Common myeloid progenitor, CD34-positive (primary cell): ENCODE data around the gene PIRT.

Experiments used
- CTCF ChIA-PET: fragments of 350-600 bp; sonication (Branson Sonifier 250); formaldehyde crosslinking; loops from one replicate; lab custom pipeline; 2021; ENCODE audit warnings: antibody characterized with exemption; lab: Charles Lee
- POLR2A ChIA-PET: fragments of 350-600 bp; sonication (Branson Sonifier 250); formaldehyde crosslinking; loops from one replicate; lab custom pipeline; 2021; ENCODE audit warnings: antibody characterized with exemption; lab: Charles Lee
- DNase-seq, 3 donors: peaks; one replicate each; pipeline versions ENCODE4 v3.0.0 to v3.0.0-alpha.2; 2013
- H3K27ac ChIP-seq, 2 experiments: 1 replicate in 1 of 2; 2 replicates in 1 of 2; pipeline ENCODE4 v1.7.0; 2013; ENCODE audit warnings: inconsistent platforms in 2 of 2, low read length in 2 of 2, mild to moderate bottlenecking in 2 of 2, low read depth in 1 of 2, moderate library complexity in 1 of 2; ENCODE audit not compliant: severe bottlenecking in 2 of 2, insufficient read depth in 1 of 2, poor library complexity in 1 of 2
- H3K27me3 ChIP-seq, 5 experiments: replicated peaks in 2 of 5; 1 replicate in 3 of 5; 2 replicates in 2 of 5; pipeline versions ENCODE4 v1.6.1 to v1.7.0; 2013; ENCODE audit warnings: low read length in 4 of 5, mild to moderate bottlenecking in 2 of 5, moderate library complexity in 2 of 5, inconsistent platforms in 1 of 5; ENCODE audit not compliant: insufficient read depth in 5 of 5, control insufficient read depth in 4 of 5
- H3K36me3 ChIP-seq, 4 experiments: 1 replicate in 2 of 4; 2 replicates in 2 of 4; pipeline versions ENCODE4 v1.6.1 to v1.7.0; 2013; ENCODE audit warnings: low read length in 3 of 4, control low read depth in 1 of 4, mild to moderate bottlenecking in 1 of 4; ENCODE audit not compliant: control insufficient read depth in 4 of 4, insufficient read depth in 4 of 4
- H3K4me1 ChIP-seq, 4 experiments: 1 replicate in 3 of 4; 2 replicates in 1 of 4; pipeline versions ENCODE4 v1.6.1 to v1.7.1; 2013; ENCODE audit warnings: low read length in 3 of 4, mild to moderate bottlenecking in 3 of 4, control low read depth in 1 of 4, inconsistent platforms in 1 of 4, moderate library complexity in 1 of 4; ENCODE audit not compliant: control insufficient read depth in 4 of 4, insufficient read depth in 4 of 4; ENCODE audit errors: control extremely low read depth in 1 of 4
- H3K4me3 ChIP-seq, 7 experiments: 1 replicate in 4 of 7; 2 replicates in 3 of 7; pipeline versions ENCODE4 v1.5.1 to v1.7.0; 2013; ENCODE audit warnings: mild to moderate bottlenecking in 7 of 7, low read length in 6 of 7, moderate library complexity in 6 of 7, inconsistent platforms in 2 of 7, low read depth in 2 of 7, control low read depth in 1 of 7; ENCODE audit not compliant: insufficient read depth in 4 of 7, control insufficient read depth in 1 of 7; ENCODE audit errors: extremely low read depth in 1 of 7
- H3K9me3 ChIP-seq, 5 experiments: 1 replicate in 4 of 5; 2 replicates in 1 of 5; pipeline versions ENCODE4 v1.6.1 to v1.7.1; 2013; ENCODE audit warnings: low read length in 4 of 5, mild to moderate bottlenecking in 2 of 5, inconsistent platforms in 1 of 5, low read depth in 1 of 5, moderate library complexity in 1 of 5; ENCODE audit not compliant: control insufficient read depth in 4 of 5, insufficient read depth in 2 of 5; ENCODE audit errors: control extremely low read depth in 1 of 5
- WGBS: methylation state at CpG from one replicate; pipeline ENCODE4 v1.1.5; 2013; ENCODE audit not compliant: insufficient coverage; 5-methylcytosine and 5-hydroxymethylcytosine counted together

Gene PIRT

GRCh38 chr17:10807704-10808128, 30.2 kb downstream of the PIRT start:
- Histone ChIP-seq H3K4me1 (peaks cover 0 to 5% (median 0%) of the 10 kb centered on the region in 4 experiments), H3K36me3 (no peaks in the 10 kb centered on the region), H3K27me3 (no peaks in the 10 kb centered on the region), H3K9me3 (no peaks in the 10 kb centered on the region), H3K4me3 (no peak overlapping the region), H3K27ac (no peak overlapping the region)
- ChIA-PET POLR2A (no interaction called here), CTCF (no interaction called here)
- no peak for DNase-seq
- WGBS = 92% methylated on average over 7 of the region's 7 CpGs

GRCh38 chr17:10806545-10807262, 31.2 kb downstream of the PIRT start:
- Histone ChIP-seq H3K27ac (no peak overlapping the region), H3K36me3 (no peaks in the 10 kb centered on the region), H3K27me3 (no peaks in the 10 kb centered on the region), H3K4me1 (no peaks in the 10 kb centered on the region), H3K9me3 (no peaks in the 10 kb centered on the region), H3K4me3 (no peak overlapping the region)
- no peak for DNase-seq
- WGBS = 100% methylated on average over 6 of the region's 9 CpGs
- ChIA-PET POLR2A (no interaction called here), CTCF (interaction anchor here (1.0 kb wide), 1 partner anchor 35 kb away, joined by 3 read pairs; no protein-coding TSS in a partner anchor)

GRCh38 chr17:10805911-10806310, 32.0 kb downstream of the PIRT start:
- ChIA-PET POLR2A (no interaction called here), CTCF (no interaction called here)
- Histone ChIP-seq H3K9me3 (no peaks in the 10 kb centered on the region), H3K36me3 (no peaks in the 10 kb centered on the region), H3K27ac (no peak overlapping the region), H3K4me1 (no peaks in the 10 kb centered on the region), H3K4me3 (no peak overlapping the region), H3K27me3 (no peaks in the 10 kb centered on the region)
- no peak for DNase-seq
- WGBS = 97% methylated on average over 5 of the region's 6 CpGs

- H3K27ac ChIP-seq = no peak overlapping the region
- ChIA-PET CTCF (no interaction called here), POLR2A (no interaction called here)
- DNase-seq = no peak
- H3K27me3 ChIP-seq = no peaks in the 10 kb centered on the region
- WGBS = 93% methylated on average over 6 of the region's 7 CpGs
- H3K4me3 ChIP-seq = no peak overlapping the region
- H3K36me3 ChIP-seq = no peaks in the 10 kb centered on the region
- peaks cover 0 to under 1% (median 0%) of the 10 kb centered on the region in 4 experiments for H3K4me1 ChIP-seq
- H3K9me3 ChIP-seq = no peaks in the 10 kb centered on the region
These were observed 33.3 kb downstream of the PIRT start for GRCh38 chr17:10804546-10804945.

GRCh38 chr17:10803830-10804475, 33.9 kb downstream of the PIRT start, which contains the start of gene TMEM238L:
Gene TMEM238L (minus strand): TSS chr17:10804099. CDS start chr17:10803963, 136 bp downstream.
- Histone ChIP-seq H3K36me3 (no peaks in the 10 kb centered on the region), H3K4me3 (no peak within 1 kb of the TSS), H3K9me3 (no peaks in the 10 kb centered on the region), H3K27me3 (no peaks in the 10 kb centered on the region), H3K4me1 (peaks cover 0 to 4% (median under 1%) of the 10 kb centered on the region in 4 experiments), H3K27ac (no peak within 1 kb of the TSS)
- ChIA-PET CTCF (no interaction called here), POLR2A (no interaction called here)
- 87% methylated on average over 15 of the region's 16 CpGs for WGBS
- no peak for DNase-seq

- POLR2A ChIA-PET = no interaction called here
- no peak for DNase-seq
- Histone ChIP-seq H3K27me3 (no peaks in the 10 kb centered on the region), H3K9me3 (no peaks in the 10 kb centered on the region), H3K36me3 (no peaks in the 10 kb centered on the region), H3K4me3 (no peak overlapping the region), H3K27ac (no peak overlapping the region), H3K4me1 (peaks cover 0 to 10% (median 4%) of the 10 kb centered on the region in 4 experiments)
- CTCF ChIA-PET = no interaction called here
- 100% methylated on average over 6 of the region's 7 CpGs for WGBS
These were observed 34.5 kb downstream of the PIRT start for GRCh38 chr17:10803350-10803749.
